Fibroblast of lung (primary cell): ENCODE measurements around the gene LMX1A. TPM values are rescaled to one million over a fixed set of nuclear protein-coding genes. Genes with fewer than 3 reads are reported as not detected.

ENCODE experiments used
- DNase-seq, 2 donors: peaks; one replicate each; pipeline versions ENCODE4 v3.0.0 to v3.0.0-alpha.2; 2010; ENCODE audit warnings: low read depth in 2 of 2
- H2AFZ ChIP-seq: 2 replicates; pipeline ENCODE4 v1.5.1; 2012; ENCODE audit warnings: low read length, control low read depth, inconsistent platforms
- H3K27ac ChIP-seq: 2 replicates; pipeline ENCODE4 v1.5.1; 2011; ENCODE audit warnings: low read length, control low read depth; ENCODE audit not compliant: insufficient read depth
- H3K27me3 ChIP-seq: 2 replicates; pipeline ENCODE4 v1.5.1; 2011; ENCODE audit warnings: mild to moderate bottlenecking, low read length; ENCODE audit not compliant: control insufficient read depth, insufficient read depth
- H3K36me3 ChIP-seq: 2 replicates; pipeline ENCODE4 v1.5.1; 2011; ENCODE audit warnings: low read length; ENCODE audit not compliant: control insufficient read depth, insufficient read depth
- H3K4me1 ChIP-seq: 2 replicates; pipeline ENCODE4 v1.5.1; 2011; ENCODE audit warnings: low read length; ENCODE audit not compliant: control insufficient read depth, insufficient read depth; ENCODE audit errors: extremely low read depth
- H3K4me2 ChIP-seq: 2 replicates; pipeline ENCODE4 v1.5.1; 2011; ENCODE audit warnings: low read length, control low read depth; ENCODE audit not compliant: insufficient read depth; ENCODE audit errors: extremely low read depth
- H3K4me3 ChIP-seq, 4 experiments: fragments of 200-600 bp in 1 of 4; sonication (generic) in 1 of 4; replicated peaks in 1 of 4; 2 replicates each; pipeline ENCODE4 v1.5.1; 2011 to 2016; ENCODE audit warnings: low read length in 4 of 4, low read depth in 3 of 4, mild to moderate bottlenecking in 3 of 4, control low read depth in 2 of 4, inconsistent platforms in 1 of 4, mixed read lengths in 1 of 4; ENCODE audit not compliant: insufficient read depth in 1 of 4; ENCODE audit errors: control extremely low read depth in 1 of 4
- H3K79me2 ChIP-seq: 2 replicates; pipeline ENCODE4 v1.5.1; 2012; ENCODE audit warnings: mild to moderate bottlenecking, low read length, inconsistent platforms; ENCODE audit not compliant: control insufficient read depth, insufficient read depth
- H3K9ac ChIP-seq: 2 replicates; pipeline ENCODE4 v1.5.1; 2011; ENCODE audit warnings: mild to moderate bottlenecking, low read length, control low read depth; ENCODE audit not compliant: insufficient read depth
- H3K9me3 ChIP-seq: 2 replicates; pipeline ENCODE4 v1.5.1; 2012; ENCODE audit warnings: low read depth, low read length; ENCODE audit not compliant: control insufficient read depth, insufficient read depth
- H4K20me1 ChIP-seq: 2 replicates; pipeline ENCODE4 v1.5.1; 2011; ENCODE audit warnings: low read length; ENCODE audit not compliant: control insufficient read depth, insufficient read depth; ENCODE audit errors: extremely low read depth
- EZH2 ChIP-seq: IDR thresholded peaks from 2 replicates; pipeline ENCODE4 v1.5.1; 2012; ENCODE audit warnings: low read length, control low read depth, mild to moderate bottlenecking; ENCODE audit errors: missing control alignments
- polyA plus RNA-seq, 2 donors: library from polyadenylated mRNA; depleted of rRNA in 1 of 2; stranded (reverse) in 1 of 2; unstranded in 1 of 2; fragments of >200 nt; gene quantifications; 2 replicates each; pipeline ENCODE4 v1.2.1, GENCODE V29; 2011 to 2012; ENCODE audit warnings: missing spikeins in 1 of 2
- total RNA-seq: library from RNA; depleted of rRNA; stranded (reverse); fragments of >200 nt; gene quantifications from 2 replicates; pipeline ENCODE4 v1.2.1, GENCODE V29; 2014
- TF ChIP-seq, protein P1 (sequence below), 2 donors: IDR thresholded peaks in 1 of 2; conservative IDR thresholded peaks in 1 of 2; 1 replicate in 1 of 2; 2 replicates in 1 of 2; pipeline ENCODE4 v1.5.1; 2011 to 2012; ENCODE audit warnings: low read length in 2 of 2, control low read depth in 1 of 2, inconsistent platforms in 1 of 2, low read depth in 1 of 2, mild to moderate bottlenecking in 1 of 2

The LMX1A gene
- total and polyA plus RNA-seq, 2 donors (not counting 1 experiment from before 2014, with no cell fraction given) = not detected

- no peak for DNase-seq
- no peak for TF ChIP-seq EZH2
- TF ChIP-seq, protein P1, sequence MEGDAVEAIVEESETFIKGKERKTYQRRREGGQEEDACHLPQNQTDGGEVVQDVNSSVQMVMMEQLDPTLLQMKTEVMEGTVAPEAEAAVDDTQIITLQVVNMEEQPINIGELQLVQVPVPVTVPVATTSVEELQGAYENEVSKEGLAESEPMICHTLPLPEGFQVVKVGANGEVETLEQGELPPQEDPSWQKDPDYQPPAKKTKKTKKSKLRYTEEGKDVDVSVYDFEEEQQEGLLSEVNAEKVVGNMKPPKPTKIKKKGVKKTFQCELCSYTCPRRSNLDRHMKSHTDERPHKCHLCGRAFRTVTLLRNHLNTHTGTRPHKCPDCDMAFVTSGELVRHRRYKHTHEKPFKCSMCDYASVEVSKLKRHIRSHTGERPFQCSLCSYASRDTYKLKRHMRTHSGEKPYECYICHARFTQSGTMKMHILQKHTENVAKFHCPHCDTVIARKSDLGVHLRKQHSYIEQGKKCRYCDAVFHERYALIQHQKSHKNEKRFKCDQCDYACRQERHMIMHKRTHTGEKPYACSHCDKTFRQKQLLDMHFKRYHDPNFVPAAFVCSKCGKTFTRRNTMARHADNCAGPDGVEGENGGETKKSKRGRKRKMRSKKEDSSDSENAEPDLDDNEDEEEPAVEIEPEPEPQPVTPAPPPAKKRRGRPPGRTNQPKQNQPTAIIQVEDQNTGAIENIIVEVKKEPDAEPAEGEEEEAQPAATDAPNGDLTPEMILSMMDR (conservative IDR thresholded peaks at IDR 0.05 in 1 of 2, IDR thresholded peaks at IDR 0.05 in 1 of 2; ENCODE audit: low read depth in 1 of 2, low read length in 2 of 2) = no peak
These were observed 69.2 kb downstream of the LMX1A start for GRCh38 chr1:165287329-165287728.

GRCh38 chr1:165284454-165284853, 72.1 kb downstream of the LMX1A start:
- Histone ChIP-seq H3K9me3 (no peaks in the 10 kb centered on the region), H3K79me2 (no peaks in the 10 kb centered on the region), H3K27ac (no peak overlapping the region), H3K36me3 (no peaks in the 10 kb centered on the region), H2AFZ (no peak overlapping the region), H3K4me2 (no peak overlapping the region), H3K27me3 (no peaks in the 10 kb centered on the region), H3K4me1 (no peaks in the 10 kb centered on the region), H4K20me1 (no peaks in the 10 kb centered on the region), H3K4me3 (no peak overlapping the region), H3K9ac (no peak overlapping the region)
- DNase-seq = no peak
- TF ChIP-seq, protein P1 (conservative IDR thresholded peaks at IDR 0.05 in 1 of 2, IDR thresholded peaks at IDR 0.05 in 1 of 2; ENCODE audit: low read depth in 1 of 2, low read length in 2 of 2) = no peak
- no peak for TF ChIP-seq EZH2

More at GRCh38 chr1:165287329-165287728, 69.2 kb downstream of the LMX1A start:
- Histone ChIP-seq H3K4me3 (no peak overlapping the region), H3K27ac (no peak overlapping the region), H3K36me3 (no peaks in the 10 kb centered on the region), H2AFZ (no peak overlapping the region), H3K79me2 (no peaks in the 10 kb centered on the region), H3K27me3 (no peaks in the 10 kb centered on the region), H3K9me3 (no peaks in the 10 kb centered on the region), H3K9ac (no peak overlapping the region), H3K4me2 (no peak overlapping the region), H3K4me1 (no peaks in the 10 kb centered on the region), H4K20me1 (no peaks in the 10 kb centered on the region)

DNA sequence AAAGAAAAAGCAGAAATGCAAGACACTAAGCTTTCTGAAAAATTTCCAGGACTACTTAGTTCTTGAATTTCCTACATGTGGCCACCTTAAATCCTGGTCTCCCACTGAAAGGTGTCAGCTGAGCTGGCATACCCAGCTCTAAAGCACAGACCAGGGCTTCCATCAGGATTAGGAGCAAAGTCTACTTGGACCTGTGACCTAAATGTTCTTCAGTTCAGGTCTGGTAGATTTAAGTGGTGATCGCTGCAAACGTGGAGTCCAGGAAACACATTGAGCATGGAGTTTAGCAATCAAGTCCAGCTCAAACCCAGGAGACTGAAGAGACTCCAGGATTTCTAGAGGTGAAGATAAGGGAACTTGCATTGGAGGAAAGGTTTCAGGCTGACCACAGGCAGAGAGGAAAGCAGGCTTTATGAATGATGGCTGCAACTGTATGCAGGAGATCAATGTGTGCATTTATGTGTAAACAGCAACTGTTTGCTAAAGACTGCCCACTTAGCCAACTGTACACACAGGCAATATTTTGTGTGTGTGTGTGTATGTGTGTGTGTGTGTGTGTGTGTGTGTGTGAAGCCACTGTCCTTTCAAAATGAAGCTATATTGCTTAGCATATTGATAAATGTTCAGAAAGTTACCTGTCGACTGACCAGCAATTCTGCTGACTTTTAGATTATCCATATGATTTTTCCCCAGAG, 75.2 kb downstream of the LMX1A start:
- Histone ChIP-seq H3K4me1 (no peaks in the 10 kb centered on the region), H4K20me1 (no peaks in the 10 kb centered on the region), H3K4me2 (no peak overlapping the region), H3K9me3 (no peaks in the 10 kb centered on the region), H3K27ac (no peak overlapping the region), H2AFZ (no peak overlapping the region), H3K27me3 (no peaks in the 10 kb centered on the region), H3K4me3 (no peak overlapping the region), H3K36me3 (no peaks in the 10 kb centered on the region), H3K9ac (no peak overlapping the region), H3K79me2 (no peaks in the 10 kb centered on the region)
- TF ChIP-seq EZH2 = no peak
- TF ChIP-seq, protein P1 (conservative IDR thresholded peaks at IDR 0.05 in 1 of 2, IDR thresholded peaks at IDR 0.05 in 1 of 2; ENCODE audit: low read depth in 1 of 2, low read length in 2 of 2) = no peak
- no peak for DNase-seq
